ENCODE results near the gene CDH4. TPM values are rescaled to one million over a fixed set of nuclear protein-coding genes. Genes with fewer than 3 reads are reported as not detected.

Gene CDH4
- total and polyA plus RNA-seq, 2 of the 8 experiments (the other 6 are each of a cell fraction or from before 2014, with no cell fraction given) = 4.3 to 7.9 TPM

GRCh38 chr20:61860260-61860987, 608.4 kb downstream of the CDH4 start:
- H3K23ac ChIP-seq (ENCODE audit: insufficient read length) = no peak overlapping the region
- H2BK20ac ChIP-seq (ENCODE audit: low read length) = no peak overlapping the region
- no peak overlapping the region for H3K18ac ChIP-seq (ENCODE audit: extremely low read depth, low read length)
- TF ChIP-seq CTCF (IDR thresholded peaks at IDR 0.05; ENCODE audit: control extremely low read depth in 1 of 3, insufficient read depth in 1 of 3, low read depth in 1 of 3, low read length in 3 of 3) = peak in 2 of 3 experiments; percentile 6 to 8; a peak in 2 of 4 replicates
- TF ChIP-seq HDAC6 (IDR thresholded peaks at IDR 0.05; ENCODE audit: low read depth, low read length) = no peak
- peak; percentile 7 to 41; a peak in 2 of 4 replicates for TF ChIP-seq RAD21 (IDR thresholded peaks at IDR 0.05 in 1 of 2, conservative IDR thresholded peaks at IDR 0.05 in 1 of 2; ENCODE audit: low read depth in 2 of 2, low read length in 2 of 2)
- peak overlapping the region; percentile 14; the same call in 1 of the 2 replicates for H4K8ac ChIP-seq (ENCODE audit: extremely low read depth, insufficient read depth, low read length)
- H3K9me3 ChIP-seq (ENCODE audit: insufficient read depth in 2 of 2, low read depth in 1 of 2, low read length in 1 of 2) = no peaks in the 10 kb centered on the region
- DNase-seq (ENCODE audit: low read depth in 1 of 2, low spot score in 2 of 2) (no peak), FAIRE-seq (no peak)
- no peak overlapping the region for H4K5ac ChIP-seq (ENCODE audit: insufficient read length, low read depth, low read length)
- no peaks in the 10 kb centered on the region for H3K36me3 ChIP-seq (ENCODE audit: control insufficient read depth in 2 of 4, insufficient read depth in 4 of 4, low read length in 3 of 4)
- peaks cover 0 to 4% (median 0%) of the 10 kb centered on the region in 4 experiments; a peak in 3 of 7 replicates for H3K27me3 ChIP-seq (replicated peaks in 1 of 4; ENCODE audit: control insufficient read depth in 3 of 4, extremely low read depth in 1 of 4, insufficient read depth in 3 of 4, low read length in 3 of 4)
- H3K4ac ChIP-seq (replicated peaks; ENCODE audit: insufficient read length, low read depth, low read length) = no peak overlapping the region
- H2AK5ac ChIP-seq (ENCODE audit: low read depth, low read length) = no peak overlapping the region
- H4K91ac ChIP-seq (replicated peaks; ENCODE audit: insufficient read length, low read length) = no peak overlapping the region
- H3K79me1 ChIP-seq (ENCODE audit: low read depth, low read length) = no peaks in the 10 kb centered on the region; the same call in 1 of the 2 replicates
- H3K79me2 ChIP-seq (ENCODE audit: control insufficient read depth in 1 of 2, insufficient read depth in 2 of 2, low read length in 2 of 2) = no peaks in the 10 kb centered on the region
- no peak overlapping the region for H3K56ac ChIP-seq (replicated peaks; ENCODE audit: insufficient read length, low read depth, low read length)
- H2BK5ac ChIP-seq (ENCODE audit: low read depth, low read length) = no peak overlapping the region
- no peak overlapping the region for H3K14ac ChIP-seq (ENCODE audit: insufficient read length)
- CTCF ChIA-PET (ENCODE audit: partially characterized antibody) = interaction anchor here (0.6 to 2.6 kb wide), 10 partner anchors 11 to 186 kb away, joined by 3 to 12 read pairs (median 4); no protein-coding TSS in a partner anchor
- H2BK15ac ChIP-seq (ENCODE audit: low read length) = no peak overlapping the region
- peaks cover 12% of the 10 kb centered on the region; the same call in 1 of the 2 replicates for H3K23me2 ChIP-seq (ENCODE audit: low read depth, low read length)
- H3K4me3 ChIP-seq (ENCODE audit: extremely low read depth in 1 of 4, insufficient read depth in 2 of 4, low read depth in 3 of 4, low read length in 4 of 4) = no peak overlapping the region
- no peak overlapping the region for H2AFZ ChIP-seq (ENCODE audit: low read length)
- POLR2A ChIA-PET (ENCODE audit: partially characterized antibody) = no interaction called here
- no peak overlapping the region for H3K9ac ChIP-seq (replicated peaks in 1 of 4; ENCODE audit: extremely low read depth in 1 of 4, low read depth in 3 of 4, low read length in 3 of 4)
- no peaks in the 10 kb centered on the region for H3K4me1 ChIP-seq (replicated peaks in 1 of 4; ENCODE audit: control insufficient read depth in 3 of 4, insufficient read depth in 4 of 4, low read length in 3 of 4)
- no peak overlapping the region for H3K4me2 ChIP-seq (ENCODE audit: insufficient read depth in 1 of 2, low read depth in 2 of 2, low read length in 2 of 2)
- no peak overlapping the region for H2BK12ac ChIP-seq (ENCODE audit: low read depth, low read length)
- peaks cover 3 to 6% of the 10 kb centered on the region in 2 experiments for H4K20me1 ChIP-seq (replicated peaks in 1 of 2; ENCODE audit: control insufficient read depth in 1 of 2, insufficient read depth in 2 of 2, low read length in 2 of 2)
- 84% methylated on average over 8 of the region's 8 CpGs; no CpG with 5 or more reads in 1 of the 2 experiments for WGBS, 2 experiments (ENCODE audit: extremely low coverage in 1 of 2, insufficient coverage in 1 of 2, insufficient read length in 1 of 2, insufficient replicate concordance in 2 of 2, low coverage in 1 of 2, low lambda C conversion rate in 2 of 2, missing lambda C conversion rate in 1 of 2)
- no peak overlapping the region for H2BK120ac ChIP-seq (replicated peaks; ENCODE audit: low read depth, low read length)
- no peak overlapping the region for H3K27ac ChIP-seq (ENCODE audit: low read depth, low read length)

Measured in H1 (cell line).